ENCODE results near the gene AMTN.

AMTN gene

DNA sequence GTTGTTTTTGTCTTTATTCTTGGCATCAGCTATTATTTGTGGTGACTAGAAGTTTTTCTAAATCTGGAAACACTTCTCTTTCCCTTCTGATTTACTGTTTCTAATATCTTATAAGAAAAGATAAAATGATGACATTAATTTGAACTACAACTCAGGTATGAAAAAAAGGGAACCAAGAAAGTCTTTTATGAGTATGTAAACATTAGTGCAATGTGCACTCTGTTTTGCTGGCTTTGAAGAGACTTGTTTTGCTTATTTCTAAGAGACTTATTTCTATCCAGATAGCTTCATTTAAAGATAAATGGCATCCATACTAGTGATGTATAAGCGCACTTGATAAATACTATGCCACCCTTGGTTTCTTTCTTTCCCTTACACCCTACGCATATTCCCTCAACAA is 63.6 kb downstream of the AMTN start:
- DNase-seq: no peak
- Histone ChIP-seq H3K27ac (ENCODE audit: insufficient read depth in 1 of 2, low read depth in 1 of 2, low read length in 2 of 2, poor library complexity in 1 of 2, severe bottlenecking in 2 of 2) (no peak overlapping the region), H3K4me1 (ENCODE audit: control extremely low read depth in 1 of 4, control insufficient read depth in 4 of 4, insufficient read depth in 4 of 4, low read length in 3 of 4) (no peaks in the 10 kb centered on the region), H3K36me3 (ENCODE audit: control insufficient read depth in 4 of 4, insufficient read depth in 4 of 4, low read length in 3 of 4) (no peaks in the 10 kb centered on the region), H3K4me3 (ENCODE audit: control insufficient read depth in 1 of 7, extremely low read depth in 1 of 7, insufficient read depth in 4 of 7, low read depth in 2 of 7, low read length in 6 of 7) (no peak overlapping the region), H3K9me3 (ENCODE audit: control extremely low read depth in 1 of 5, control insufficient read depth in 4 of 5, insufficient read depth in 2 of 5, low read depth in 1 of 5, low read length in 4 of 5) (no peaks in the 10 kb centered on the region), H3K27me3 (replicated peaks in 2 of 5; ENCODE audit: control insufficient read depth in 4 of 5, insufficient read depth in 5 of 5, low read length in 4 of 5) (no peaks in the 10 kb centered on the region)
- WGBS (ENCODE audit: insufficient coverage): 100% methylated on average over 2 of the region's 2 CpGs
- ChIA-PET CTCF (no interaction called here), POLR2A (no interaction called here)
